PFSK-1 (cell line): ENCODE measurements around the gene HOXB13.

ENCODE experiments used
- FOXP2 ChIP-seq: optimal IDR thresholded peaks from 2 replicates; pipeline ENCODE3; 2011; ENCODE audit warnings: borderline replicate concordance, control low read depth, inconsistent platforms; ENCODE audit not compliant: insufficient read depth; ENCODE audit errors: extremely low read length, extremely low read depth
- POLR2AphosphoS5 ChIP-seq: IDR thresholded peaks from 2 replicates; pipeline ENCODE4 v1.6.1; 2012; ENCODE audit warnings: low read depth, mild to moderate bottlenecking, control low read depth, low read length, moderate library complexity
- SIN3A ChIP-seq: IDR thresholded peaks from 2 replicates; pipeline ENCODE4 v1.6.1; 2012; ENCODE audit warnings: mild to moderate bottlenecking, low read length, moderate library complexity, borderline replicate concordance; ENCODE audit not compliant: insufficient read depth
- TAF1 ChIP-seq: IDR thresholded peaks from 2 replicates; pipeline ENCODE4 v1.6.1; 2012; ENCODE audit warnings: low read length, control low read depth, borderline replicate concordance; ENCODE audit not compliant: insufficient read depth
- TF ChIP-seq, protein P1 (sequence below), 2 experiments: IDR thresholded peaks; 2 replicates each; pipeline versions ENCODE4 v1.6.1 to v1.8.0; 2011 to 2012; ENCODE audit warnings: low read depth in 2 of 2, low read length in 2 of 2, control low read depth in 1 of 2, inconsistent platforms in 1 of 2, mild to moderate bottlenecking in 1 of 2, moderate library complexity in 1 of 2; ENCODE audit not compliant: insufficient read depth in 1 of 2

Gene HOXB13

DNA sequence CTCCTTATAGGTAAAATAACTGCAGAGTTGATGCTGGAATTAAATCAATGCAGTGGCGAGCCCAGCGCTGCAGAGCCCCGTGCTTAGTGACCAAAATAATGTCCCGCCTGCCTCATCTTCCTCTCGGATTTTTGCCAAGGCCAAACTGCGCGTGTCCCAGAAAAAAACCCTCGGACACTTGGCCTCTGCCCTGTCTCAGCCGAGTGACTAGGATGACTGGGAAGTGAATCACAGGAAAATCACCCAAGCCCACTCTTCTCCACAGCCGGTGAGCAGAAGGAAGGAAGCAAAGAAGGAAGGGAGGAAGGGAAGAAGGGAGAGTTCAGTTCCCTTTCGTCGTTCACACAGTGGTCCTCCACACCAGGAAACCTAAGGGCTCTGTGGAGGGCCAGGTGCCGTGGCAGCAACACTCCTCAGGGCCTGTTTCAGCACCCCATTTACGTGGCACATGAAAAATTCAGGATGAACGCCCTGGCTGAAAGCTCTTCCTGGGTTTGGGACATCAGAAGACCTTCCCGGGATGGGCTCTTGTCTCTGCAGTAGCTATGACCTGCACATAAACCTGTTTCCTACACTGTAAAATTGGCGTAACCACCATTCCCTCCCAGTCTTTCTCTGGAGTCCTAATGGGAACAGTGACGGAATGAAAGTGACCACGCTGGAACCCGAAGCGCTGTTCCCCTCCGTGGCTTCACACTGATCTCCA, 25.4 kb upstream of the HOXB13 start:
- TF ChIP-seq TAF1 (no peak), POLR2AphosphoS5 (no peak), FOXP2 (no peak), SIN3A (no peak)
- TF ChIP-seq, protein P1, sequence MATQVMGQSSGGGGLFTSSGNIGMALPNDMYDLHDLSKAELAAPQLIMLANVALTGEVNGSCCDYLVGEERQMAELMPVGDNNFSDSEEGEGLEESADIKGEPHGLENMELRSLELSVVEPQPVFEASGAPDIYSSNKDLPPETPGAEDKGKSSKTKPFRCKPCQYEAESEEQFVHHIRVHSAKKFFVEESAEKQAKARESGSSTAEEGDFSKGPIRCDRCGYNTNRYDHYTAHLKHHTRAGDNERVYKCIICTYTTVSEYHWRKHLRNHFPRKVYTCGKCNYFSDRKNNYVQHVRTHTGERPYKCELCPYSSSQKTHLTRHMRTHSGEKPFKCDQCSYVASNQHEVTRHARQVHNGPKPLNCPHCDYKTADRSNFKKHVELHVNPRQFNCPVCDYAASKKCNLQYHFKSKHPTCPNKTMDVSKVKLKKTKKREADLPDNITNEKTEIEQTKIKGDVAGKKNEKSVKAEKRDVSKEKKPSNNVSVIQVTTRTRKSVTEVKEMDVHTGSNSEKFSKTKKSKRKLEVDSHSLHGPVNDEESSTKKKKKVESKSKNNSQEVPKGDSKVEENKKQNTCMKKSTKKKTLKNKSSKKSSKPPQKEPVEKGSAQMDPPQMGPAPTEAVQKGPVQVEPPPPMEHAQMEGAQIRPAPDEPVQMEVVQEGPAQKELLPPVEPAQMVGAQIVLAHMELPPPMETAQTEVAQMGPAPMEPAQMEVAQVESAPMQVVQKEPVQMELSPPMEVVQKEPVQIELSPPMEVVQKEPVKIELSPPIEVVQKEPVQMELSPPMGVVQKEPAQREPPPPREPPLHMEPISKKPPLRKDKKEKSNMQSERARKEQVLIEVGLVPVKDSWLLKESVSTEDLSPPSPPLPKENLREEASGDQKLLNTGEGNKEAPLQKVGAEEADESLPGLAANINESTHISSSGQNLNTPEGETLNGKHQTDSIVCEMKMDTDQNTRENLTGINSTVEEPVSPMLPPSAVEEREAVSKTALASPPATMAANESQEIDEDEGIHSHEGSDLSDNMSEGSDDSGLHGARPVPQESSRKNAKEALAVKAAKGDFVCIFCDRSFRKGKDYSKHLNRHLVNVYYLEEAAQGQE (IDR thresholded peaks at IDR 0.05; ENCODE audit: insufficient read depth in 1 of 2, low read depth in 2 of 2, low read length in 2 of 2), result no peak

DNA sequence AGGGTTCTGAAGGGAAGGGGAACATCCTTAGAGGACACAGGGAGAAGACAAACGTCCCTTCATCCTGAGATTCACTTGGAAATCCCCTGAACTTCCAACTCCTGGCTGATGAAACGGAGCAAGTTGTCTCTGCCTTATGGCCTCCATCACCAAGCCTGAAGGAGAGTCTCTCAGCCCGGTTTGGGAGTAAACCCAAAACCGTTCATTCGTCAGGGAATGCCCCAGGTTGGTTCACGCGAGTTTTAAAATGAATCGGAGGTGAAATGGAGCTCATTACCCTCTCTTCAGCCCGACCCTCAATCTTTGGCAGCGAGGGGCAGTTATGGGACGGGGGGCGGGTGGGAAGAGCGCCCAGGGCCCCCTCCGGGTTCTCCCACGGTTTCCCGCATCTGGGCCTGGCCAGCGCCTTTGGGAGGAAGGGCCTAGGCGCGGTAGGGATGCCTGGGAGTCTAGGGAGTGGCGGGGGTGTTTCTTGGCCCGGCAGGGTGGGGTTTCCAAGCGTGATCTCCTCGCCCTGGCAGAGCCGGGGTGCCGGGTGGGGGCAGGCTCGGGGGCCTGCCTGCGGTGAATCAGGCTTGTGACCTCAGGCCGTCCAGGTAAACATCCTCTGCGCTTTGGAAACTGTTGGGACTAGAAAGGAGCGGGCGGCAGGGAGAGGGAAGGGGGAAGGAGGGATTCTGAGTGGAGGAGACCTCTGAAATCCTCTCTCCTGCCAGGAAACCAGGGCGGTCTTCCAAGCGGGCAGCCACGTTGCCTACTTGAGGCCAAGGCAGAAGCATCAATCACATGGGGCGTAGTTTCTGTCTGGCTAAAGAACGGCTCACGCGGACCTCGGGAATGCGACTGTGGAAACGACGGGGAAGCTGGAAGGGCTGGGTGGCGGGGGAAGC, 24.1 kb upstream of the HOXB13 start:
- TF ChIP-seq, protein P1 (IDR thresholded peaks at IDR 0.05; ENCODE audit: insufficient read depth in 1 of 2, low read depth in 2 of 2, low read length in 2 of 2), result no peak
- TF ChIP-seq POLR2AphosphoS5 (no peak), FOXP2 (no peak), TAF1 (no peak), SIN3A (no peak)

DNA sequence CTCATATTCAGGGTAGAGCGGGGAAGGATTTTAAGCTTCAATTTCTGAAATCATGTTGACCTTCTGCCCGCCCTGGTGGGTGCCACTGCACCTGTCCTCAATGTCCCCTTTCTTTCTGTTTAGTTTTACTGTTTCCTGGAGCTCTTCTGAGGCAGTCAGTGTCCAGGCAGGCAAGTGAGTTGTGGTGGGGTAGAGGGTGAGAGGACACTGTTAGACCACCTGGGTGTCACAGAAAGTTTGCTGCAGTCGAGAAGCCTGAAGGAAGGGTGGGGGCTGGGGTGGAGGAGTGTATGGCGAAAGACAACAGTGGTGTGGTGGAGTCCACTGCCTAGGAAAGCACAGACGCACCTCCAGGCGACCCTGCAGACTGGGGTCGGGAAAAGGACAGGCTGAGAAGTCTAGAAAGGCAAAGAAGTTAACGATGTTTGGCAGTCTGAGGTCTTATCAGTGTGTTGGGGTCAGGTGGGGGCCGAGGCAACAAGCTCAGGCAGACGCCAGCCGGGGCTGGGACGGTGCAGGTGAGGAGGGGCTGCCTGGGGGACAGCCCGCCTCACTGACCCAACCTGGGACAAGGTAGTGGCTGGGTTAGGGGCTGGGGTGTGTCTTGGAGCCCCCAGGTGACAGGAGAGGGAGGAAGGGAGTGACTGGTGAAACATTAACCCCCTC, 23.3 kb upstream of the HOXB13 start:
- TF ChIP-seq TAF1 (no peak), SIN3A (no peak), FOXP2 (no peak), POLR2AphosphoS5 (no peak)
- TF ChIP-seq, protein P1 (IDR thresholded peaks at IDR 0.05; ENCODE audit: insufficient read depth in 1 of 2, low read depth in 2 of 2, low read length in 2 of 2), result no peak

DNA sequence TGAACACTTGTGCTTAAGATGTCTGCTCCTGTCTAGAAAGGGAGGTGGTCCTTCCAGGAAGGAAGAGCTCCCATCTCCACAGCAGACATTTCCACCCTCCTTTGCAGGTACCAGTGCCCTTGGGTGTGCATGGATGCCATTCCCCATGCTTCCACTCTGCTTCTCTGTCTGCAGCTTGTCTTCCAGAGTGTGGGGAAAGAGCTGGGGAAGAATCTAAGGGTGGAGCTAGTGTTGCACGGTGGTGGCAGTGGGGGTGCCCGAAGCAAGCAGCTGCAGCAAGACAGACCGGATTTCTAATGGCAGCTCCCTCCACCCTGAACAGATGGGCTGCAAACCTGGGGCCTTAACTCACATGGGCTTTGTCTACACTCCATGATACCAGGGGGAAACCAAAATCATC, 22.6 kb upstream of the HOXB13 start:
- TF ChIP-seq, protein P1 (IDR thresholded peaks at IDR 0.05; ENCODE audit: insufficient read depth in 1 of 2, low read depth in 2 of 2, low read length in 2 of 2), result no peak
- TF ChIP-seq TAF1 (no peak), POLR2AphosphoS5 (no peak), SIN3A (no peak), FOXP2 (no peak)
